WTC11 (cell line): ENCODE results near the gene RAD23B.

Experiments used
- ATF3 ChIP-seq: sonication (generic); formaldehyde crosslinking; conservative IDR thresholded peaks from 2 replicates; pipeline ENCODE4 v1.8.1; 2022; ENCODE audit warnings: mild to moderate bottlenecking, missing genetic modification reagents
- CBFB ChIP-seq: sonication (generic); formaldehyde crosslinking; IDR thresholded peaks from 2 replicates; pipeline ENCODE4 v1.8.1; 2022; ENCODE audit warnings: mild to moderate bottlenecking, low read depth, missing genetic modification reagents
- CREB1 ChIP-seq: sonication (generic); formaldehyde crosslinking; IDR thresholded peaks from 2 replicates; pipeline ENCODE4 v1.8.0; 2023; ENCODE audit warnings: mild to moderate bottlenecking, missing genetic modification reagents
- CTCF ChIP-seq: fragments of 200-600 bp; IDR thresholded peaks from 2 replicates; pipeline ENCODE4 v1.8.0; 2022; ENCODE audit warnings: antibody characterized with exemption
- ESRRA ChIP-seq: sonication (generic); formaldehyde crosslinking; IDR thresholded peaks from 2 replicates; pipeline ENCODE4 v1.8.1; 2022; ENCODE audit warnings: mild to moderate bottlenecking, missing genetic modification reagents, borderline replicate concordance
- HMGA2 ChIP-seq: fragments of 250-450 bp; sonication (Bioruptor Pico); IDR thresholded peaks from 2 replicates; pipeline ENCODE4 v1.4.0; 2021; ENCODE audit warnings: mild to moderate bottlenecking, moderate library complexity
- MAX ChIP-seq: sonication (generic); formaldehyde crosslinking; IDR thresholded peaks from 2 replicates; pipeline ENCODE4 v1.8.0; 2022; ENCODE audit warnings: mild to moderate bottlenecking, missing genetic modification reagents
- SP1 ChIP-seq: sonication (generic); formaldehyde crosslinking; conservative IDR thresholded peaks from 2 replicates; pipeline ENCODE4 v1.8.1; 2022; ENCODE audit warnings: missing genetic modification reagents
- TF ChIP-seq, protein P1 (sequence below): sonication (generic); formaldehyde crosslinking; IDR thresholded peaks from 2 replicates; pipeline ENCODE4 v1.8.1; 2022; ENCODE audit warnings: mild to moderate bottlenecking, moderate library complexity, missing genetic modification reagents
- TF ChIP-seq, protein P2 (sequence below): sonication (generic); formaldehyde crosslinking; IDR thresholded peaks from 2 replicates; pipeline ENCODE4 v1.8.1; 2022; ENCODE audit warnings: low read depth, missing genetic modification reagents, borderline replicate concordance
- TF ChIP-seq, protein P3 (sequence below): sonication (generic); formaldehyde crosslinking; IDR thresholded peaks from 2 replicates; pipeline ENCODE4 v1.8.1; 2022; ENCODE audit warnings: missing genetic modification reagents, borderline replicate concordance

- no peak for TF ChIP-seq CTCF
- TF ChIP-seq MAX (CRISPR knock-in tag), result no peak
- TF ChIP-seq CREB1 (CRISPR knock-in tag), result no peak
- TF ChIP-seq SP1 (CRISPR knock-in tag), result no peak
- TF ChIP-seq HMGA2 (CRISPR knock-in tag), result no peak
- no peak for TF ChIP-seq ATF3
- TF ChIP-seq, protein P1, sequence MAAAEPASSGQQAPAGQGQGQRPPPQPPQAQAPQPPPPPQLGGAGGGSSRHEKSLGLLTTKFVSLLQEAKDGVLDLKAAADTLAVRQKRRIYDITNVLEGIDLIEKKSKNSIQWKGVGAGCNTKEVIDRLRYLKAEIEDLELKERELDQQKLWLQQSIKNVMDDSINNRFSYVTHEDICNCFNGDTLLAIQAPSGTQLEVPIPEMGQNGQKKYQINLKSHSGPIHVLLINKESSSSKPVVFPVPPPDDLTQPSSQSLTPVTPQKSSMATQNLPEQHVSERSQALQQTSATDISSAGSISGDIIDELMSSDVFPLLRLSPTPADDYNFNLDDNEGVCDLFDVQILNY (CRISPR knock-in tag), result no peak
- TF ChIP-seq CBFB (CRISPR knock-in tag), result no peak
- TF ChIP-seq ESRRA (CRISPR knock-in tag), result no peak
- TF ChIP-seq, protein P2, sequence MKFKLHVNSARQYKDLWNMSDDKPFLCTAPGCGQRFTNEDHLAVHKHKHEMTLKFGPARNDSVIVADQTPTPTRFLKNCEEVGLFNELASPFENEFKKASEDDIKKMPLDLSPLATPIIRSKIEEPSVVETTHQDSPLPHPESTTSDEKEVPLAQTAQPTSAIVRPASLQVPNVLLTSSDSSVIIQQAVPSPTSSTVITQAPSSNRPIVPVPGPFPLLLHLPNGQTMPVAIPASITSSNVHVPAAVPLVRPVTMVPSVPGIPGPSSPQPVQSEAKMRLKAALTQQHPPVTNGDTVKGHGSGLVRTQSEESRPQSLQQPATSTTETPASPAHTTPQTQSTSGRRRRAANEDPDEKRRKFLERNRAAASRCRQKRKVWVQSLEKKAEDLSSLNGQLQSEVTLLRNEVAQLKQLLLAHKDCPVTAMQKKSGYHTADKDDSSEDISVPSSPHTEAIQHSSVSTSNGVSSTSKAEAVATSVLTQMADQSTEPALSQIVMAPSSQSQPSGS (CRISPR knock-in tag), result no peak
- TF ChIP-seq, protein P3, sequence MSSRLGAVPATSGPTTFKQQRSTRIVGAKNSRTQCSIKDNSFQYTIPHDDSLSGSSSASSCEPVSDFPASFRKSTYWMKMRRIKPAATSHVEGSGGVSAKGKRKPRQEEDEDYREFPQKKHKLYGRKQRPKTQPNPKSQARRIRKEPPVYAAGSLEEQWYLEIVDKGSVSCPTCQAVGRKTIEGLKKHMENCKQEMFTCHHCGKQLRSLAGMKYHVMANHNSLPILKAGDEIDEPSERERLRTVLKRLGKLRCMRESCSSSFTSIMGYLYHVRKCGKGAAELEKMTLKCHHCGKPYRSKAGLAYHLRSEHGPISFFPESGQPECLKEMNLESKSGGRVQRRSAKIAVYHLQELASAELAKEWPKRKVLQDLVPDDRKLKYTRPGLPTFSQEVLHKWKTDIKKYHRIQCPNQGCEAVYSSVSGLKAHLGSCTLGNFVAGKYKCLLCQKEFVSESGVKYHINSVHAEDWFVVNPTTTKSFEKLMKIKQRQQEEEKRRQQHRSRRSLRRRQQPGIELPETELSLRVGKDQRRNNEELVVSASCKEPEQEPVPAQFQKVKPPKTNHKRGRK (CRISPR knock-in tag), result no peak
These were observed 9.4 kb upstream of the RAD23B start for GRCh38 chr9:107273634-107274033.
